ENCODE data around the gene ANKS1B. TPM values are rescaled to one million over a fixed set of nuclear protein-coding genes. Genes with fewer than 3 reads are reported as not detected.

The ANKS1B gene
- total and polyA plus RNA-seq, 2 of the 4 experiments (the other 2 are of a cell fraction): 0.17 to 0.18 TPM

DNA sequence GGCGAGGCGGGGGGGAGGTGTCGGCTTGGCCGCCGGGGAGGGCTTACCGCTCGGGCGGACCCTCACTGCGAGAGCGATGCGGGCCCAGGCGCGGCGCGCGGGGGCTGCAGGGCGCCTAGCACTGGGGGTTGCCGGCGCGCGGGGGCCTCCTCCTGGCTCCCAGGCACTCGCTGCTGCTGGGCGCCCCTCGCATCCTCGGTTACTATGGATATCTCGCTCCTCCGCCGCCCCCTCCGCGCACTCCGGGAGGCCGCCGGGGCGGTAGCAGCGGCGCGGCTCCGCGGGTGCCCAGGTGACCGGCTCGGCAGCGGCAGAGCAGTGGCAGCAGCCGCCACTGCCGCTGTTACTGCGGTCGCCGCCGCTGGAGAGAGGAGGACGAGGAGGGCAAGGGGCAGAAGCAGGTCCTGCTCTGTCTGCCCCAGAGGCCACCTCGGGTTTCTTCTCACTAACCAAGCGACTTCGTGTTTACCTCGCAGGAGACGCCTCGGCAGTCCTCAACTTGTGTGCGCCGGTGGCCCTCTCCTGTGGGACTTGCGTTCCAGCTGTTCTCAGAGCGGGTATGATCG is 1089.6 kb downstream of the ANKS1B start:
- CTCF ChIA-PET: no interaction called here
- Histone ChIP-seq H2BK5ac (ENCODE audit: low read depth, low read length, poor library complexity, severe bottlenecking) (no peak overlapping the region), H3K18ac (ENCODE audit: low read depth, low read length) (no peak overlapping the region), H2BK120ac (ENCODE audit: low read depth, low read length) (no peak overlapping the region), H4K5ac (ENCODE audit: low read depth, low read length) (no peak overlapping the region), H3K27ac (ENCODE audit: insufficient read depth, low read length) (no peak overlapping the region), H4K8ac (ENCODE audit: low read depth in 2 of 2, low read length in 2 of 2) (no peak overlapping the region), H2AK9ac (replicated peaks; ENCODE audit: low read depth, low read length, poor library complexity) (no peak overlapping the region), H3K4me3 (ENCODE audit: insufficient read depth, low read depth, low read length) (no peak overlapping the region), H4K20me1 (ENCODE audit: insufficient read depth, low read length) (no peaks in the 10 kb centered on the region), H3K4me2 (ENCODE audit: low read depth, low read length) (no peak overlapping the region), H3K9me3 (ENCODE audit: control insufficient read depth, insufficient read depth, low read length) (no peaks in the 10 kb centered on the region), H3K23ac (ENCODE audit: low read depth, low read length) (no peak overlapping the region), H2AK5ac (ENCODE audit: low read depth, low read length) (no peak overlapping the region), H3K4ac (ENCODE audit: low read depth, low read length) (no peak overlapping the region), H3K56ac (ENCODE audit: extremely low read depth, insufficient read depth, low read length) (no peak overlapping the region), H2BK20ac (ENCODE audit: low read depth, low read length) (no peak overlapping the region), H3K4me1 (ENCODE audit: control insufficient read depth, insufficient read depth, low read length) (no peaks in the 10 kb centered on the region), H3K14ac (replicated peaks; ENCODE audit: low read depth, low read length) (no peak overlapping the region), H3K9me1 (ENCODE audit: insufficient read depth, low read length) (no peaks in the 10 kb centered on the region), H4K91ac (ENCODE audit: insufficient read depth, low read depth, low read length) (no peak overlapping the region), H2AFZ (replicated peaks; ENCODE audit: low read length, poor library complexity) (peak overlapping the region; percentile 4), H2BK15ac (ENCODE audit: low read depth, low read length) (no peak overlapping the region), H3K9ac (ENCODE audit: low read depth, low read length) (no peak overlapping the region), H3K27me3 (ENCODE audit: control insufficient read depth, insufficient read depth, low read length) (peaks cover 26% of the 10 kb centered on the region), H3K36me3 (ENCODE audit: control insufficient read depth, insufficient read depth, low read length) (no peaks in the 10 kb centered on the region), H3K79me1 (ENCODE audit: low read depth in 1 of 2, low read length in 2 of 2) (no peaks in the 10 kb centered on the region)
- WGBS, 2 experiments (ENCODE audit: extremely low coverage in 2 of 2, insufficient read length in 1 of 2): 0% methylated on average over 15 of the region's 60 CpGs; no CpG with 5 or more reads in 1 of the 2 experiments
- ATAC-seq (ENCODE audit: low read depth) (no peak), DNase-seq (no peak)
- TF ChIP-seq BHLHE40 (IDR thresholded peaks at IDR 0.05; ENCODE audit: low read depth, low read length): no peak
- no peak for TF ChIP-seq RAD21 (IDR thresholded peaks at IDR 0.05; ENCODE audit: low read length)
- TF ChIP-seq, protein P1, sequence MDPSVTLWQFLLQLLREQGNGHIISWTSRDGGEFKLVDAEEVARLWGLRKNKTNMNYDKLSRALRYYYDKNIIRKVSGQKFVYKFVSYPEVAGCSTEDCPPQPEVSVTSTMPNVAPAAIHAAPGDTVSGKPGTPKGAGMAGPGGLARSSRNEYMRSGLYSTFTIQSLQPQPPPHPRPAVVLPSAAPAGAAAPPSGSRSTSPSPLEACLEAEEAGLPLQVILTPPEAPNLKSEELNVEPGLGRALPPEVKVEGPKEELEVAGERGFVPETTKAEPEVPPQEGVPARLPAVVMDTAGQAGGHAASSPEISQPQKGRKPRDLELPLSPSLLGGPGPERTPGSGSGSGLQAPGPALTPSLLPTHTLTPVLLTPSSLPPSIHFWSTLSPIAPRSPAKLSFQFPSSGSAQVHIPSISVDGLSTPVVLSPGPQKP (IDR thresholded peaks at IDR 0.05; ENCODE audit: borderline replicate concordance, low read depth, low read length): no peak
- no TSS peak for BruUV-seq (replicated peaks)
- in situ Hi-C loops (cut with MboI; ENCODE audit: low sequenced_read_pairs): no loop called here
- dilution Hi-C loops (cut with HindIII; ENCODE audit: low sequenced_read_pairs, unreplicated experiment): no loop called here
- intact Hi-C loops (cut with micrococcal nuclease): no loop called here
- POLR2A ChIA-PET (ENCODE audit: unreplicated experiment): no interaction called here

All from IMR-90 (cell line).